Osteocyte (in vitro differentiated cells): ENCODE results near the gene GMCL1. TPM values are rescaled to one million over a fixed set of nuclear protein-coding genes. Genes with fewer than 3 reads are reported as not detected.

ENCODE experiments used
- DNase-seq: peaks from one replicate; pipeline ENCODE4 v3.0.0; 2021; ENCODE audit warnings: mixed read lengths; ENCODE audit not compliant: unreplicated experiment; ENCODE audit errors: extremely low spot score
- H3K27ac Mint-ChIP-seq: one replicate; pipeline ENCODE4 v1.8.0; 2021; ENCODE audit warnings: mild to moderate bottlenecking, mixed read lengths; ENCODE audit not compliant: unreplicated experiment
- H3K27me3 Mint-ChIP-seq: one replicate; pipeline ENCODE4 v1.8.0; 2021; ENCODE audit warnings: mixed read lengths; ENCODE audit not compliant: unreplicated experiment
- H3K36me3 Mint-ChIP-seq: one replicate; pipeline ENCODE4 v1.8.0; 2021; ENCODE audit warnings: mixed read lengths; ENCODE audit not compliant: unreplicated experiment
- H3K4me1 Mint-ChIP-seq: one replicate; pipeline ENCODE4 v1.8.0; 2021; ENCODE audit warnings: mixed read lengths; ENCODE audit not compliant: unreplicated experiment
- H3K4me3 Mint-ChIP-seq: one replicate; pipeline ENCODE4 v1.8.0; 2021; ENCODE audit warnings: mild to moderate bottlenecking, moderate library complexity, mixed read lengths; ENCODE audit not compliant: unreplicated experiment
- H3K9me3 Mint-ChIP-seq: one replicate; pipeline ENCODE4 v1.8.0; 2021; ENCODE audit warnings: mixed read lengths; ENCODE audit not compliant: unreplicated experiment
- total RNA-seq: library from RNA; stranded (reverse); gene quantifications from 2 replicates; pipeline ENCODE4 v1.2.1, GENCODE V29; 2021
- TF ChIP-seq, protein P1 (sequence below): fragments of 200-600 bp; sonication (generic); IDR thresholded peaks from 2 replicates; pipeline ENCODE4 v1.5.0; 2021; ENCODE audit warnings: antibody characterized with exemption, mild to moderate bottlenecking, moderate library complexity

The GMCL1 gene
- total RNA-seq, 1 donor from 2014 or later, result 16.1 TPM

DNA sequence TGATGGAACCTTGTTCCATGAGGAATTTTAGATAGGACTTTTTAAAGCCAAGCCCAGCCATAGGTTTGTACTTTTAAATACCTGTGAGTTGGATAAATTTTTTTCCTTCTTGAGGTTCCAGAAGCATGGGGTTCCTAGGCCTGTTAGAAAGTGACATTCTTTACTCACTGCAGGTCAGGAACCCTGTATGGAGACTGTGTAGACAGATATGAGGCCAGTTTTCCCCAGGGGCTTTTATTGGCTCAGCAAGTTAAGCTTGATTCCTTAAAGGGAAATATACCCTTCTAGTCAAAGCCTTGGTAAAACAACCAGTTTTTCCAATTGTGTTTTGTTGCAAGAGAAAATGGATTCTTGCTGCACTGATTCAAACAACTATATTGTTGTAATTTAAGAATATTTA, 38.4 kb upstream of the GMCL1 start:
- H3K36me3 Mint-ChIP-seq, result peaks cover 13% of the 10 kb centered on the region
- no peaks in the 10 kb centered on the region for H3K27me3 Mint-ChIP-seq

DNA sequence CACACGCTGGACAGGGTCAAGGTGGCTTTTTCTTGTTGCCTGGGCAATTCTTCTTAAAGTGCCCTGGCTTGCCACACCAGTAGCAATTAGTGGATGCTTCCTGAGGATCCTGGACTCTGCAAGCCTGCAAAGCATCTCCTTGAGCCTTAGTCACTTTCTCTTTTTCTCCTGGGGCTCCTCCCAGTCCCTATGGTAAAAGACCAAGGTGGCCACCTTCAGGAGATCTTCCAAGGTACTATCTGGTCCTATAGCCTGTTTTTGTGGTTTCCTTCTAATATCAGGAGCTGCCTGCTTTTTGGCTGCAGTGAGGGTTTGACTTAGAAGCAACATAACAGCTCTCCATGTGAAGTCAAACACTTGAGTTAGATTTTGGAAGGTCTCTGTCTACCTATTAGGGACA, 33.3 kb upstream of the GMCL1 start:
- peaks cover 7% of the 10 kb centered on the region for H3K36me3 Mint-ChIP-seq
- H3K27me3 Mint-ChIP-seq, result no peaks in the 10 kb centered on the region
- TF ChIP-seq, protein P1, sequence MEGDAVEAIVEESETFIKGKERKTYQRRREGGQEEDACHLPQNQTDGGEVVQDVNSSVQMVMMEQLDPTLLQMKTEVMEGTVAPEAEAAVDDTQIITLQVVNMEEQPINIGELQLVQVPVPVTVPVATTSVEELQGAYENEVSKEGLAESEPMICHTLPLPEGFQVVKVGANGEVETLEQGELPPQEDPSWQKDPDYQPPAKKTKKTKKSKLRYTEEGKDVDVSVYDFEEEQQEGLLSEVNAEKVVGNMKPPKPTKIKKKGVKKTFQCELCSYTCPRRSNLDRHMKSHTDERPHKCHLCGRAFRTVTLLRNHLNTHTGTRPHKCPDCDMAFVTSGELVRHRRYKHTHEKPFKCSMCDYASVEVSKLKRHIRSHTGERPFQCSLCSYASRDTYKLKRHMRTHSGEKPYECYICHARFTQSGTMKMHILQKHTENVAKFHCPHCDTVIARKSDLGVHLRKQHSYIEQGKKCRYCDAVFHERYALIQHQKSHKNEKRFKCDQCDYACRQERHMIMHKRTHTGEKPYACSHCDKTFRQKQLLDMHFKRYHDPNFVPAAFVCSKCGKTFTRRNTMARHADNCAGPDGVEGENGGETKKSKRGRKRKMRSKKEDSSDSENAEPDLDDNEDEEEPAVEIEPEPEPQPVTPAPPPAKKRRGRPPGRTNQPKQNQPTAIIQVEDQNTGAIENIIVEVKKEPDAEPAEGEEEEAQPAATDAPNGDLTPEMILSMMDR, result no peak
- DNase-seq, result no peak
- H3K27ac Mint-ChIP-seq, result no peak overlapping the region
- H3K4me1 Mint-ChIP-seq, result peaks cover 25% of the 10 kb centered on the region
- no peaks in the 10 kb centered on the region for H3K9me3 Mint-ChIP-seq
- no peak overlapping the region for H3K4me3 Mint-ChIP-seq

More for the DNA sequence above, 38.4 kb upstream of the GMCL1 start:
- Mint-ChIP-seq H3K27ac (peak overlapping the region; percentile 90), H3K9me3 (no peaks in the 10 kb centered on the region), H3K4me1 (peaks cover 28% of the 10 kb centered on the region), H3K4me3 (no peak overlapping the region)
- no peak for DNase-seq
- TF ChIP-seq, protein P1, result no peak

DNA sequence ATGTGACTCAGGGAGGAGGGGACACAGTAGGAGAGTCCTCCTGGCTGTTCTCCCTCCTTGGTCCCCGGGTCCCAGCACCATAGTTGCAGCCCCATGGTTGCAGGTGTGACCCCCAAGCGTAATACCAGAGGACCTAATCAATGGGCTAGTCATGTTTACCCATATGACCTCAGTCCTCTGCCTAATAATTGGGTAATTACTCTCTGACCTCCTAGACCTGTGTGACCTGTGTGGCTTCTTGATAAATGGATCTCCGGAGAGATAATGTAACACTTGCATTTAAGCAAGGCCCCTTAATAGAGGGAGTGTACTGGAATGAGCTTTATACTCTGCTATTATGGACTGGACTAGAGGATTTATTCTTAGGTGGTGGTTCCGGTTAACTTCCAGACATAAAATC, 32.2 kb upstream of the GMCL1 start:
- no peak for DNase-seq
- H3K4me3 Mint-ChIP-seq, result no peak overlapping the region
- H3K27me3 Mint-ChIP-seq, result no peaks in the 10 kb centered on the region
- TF ChIP-seq, protein P1, result no peak
- H3K9me3 Mint-ChIP-seq, result no peaks in the 10 kb centered on the region
- H3K4me1 Mint-ChIP-seq, result peaks cover 21% of the 10 kb centered on the region
- peaks cover 11% of the 10 kb centered on the region for H3K36me3 Mint-ChIP-seq
- H3K27ac Mint-ChIP-seq, result no peak overlapping the region

DNA sequence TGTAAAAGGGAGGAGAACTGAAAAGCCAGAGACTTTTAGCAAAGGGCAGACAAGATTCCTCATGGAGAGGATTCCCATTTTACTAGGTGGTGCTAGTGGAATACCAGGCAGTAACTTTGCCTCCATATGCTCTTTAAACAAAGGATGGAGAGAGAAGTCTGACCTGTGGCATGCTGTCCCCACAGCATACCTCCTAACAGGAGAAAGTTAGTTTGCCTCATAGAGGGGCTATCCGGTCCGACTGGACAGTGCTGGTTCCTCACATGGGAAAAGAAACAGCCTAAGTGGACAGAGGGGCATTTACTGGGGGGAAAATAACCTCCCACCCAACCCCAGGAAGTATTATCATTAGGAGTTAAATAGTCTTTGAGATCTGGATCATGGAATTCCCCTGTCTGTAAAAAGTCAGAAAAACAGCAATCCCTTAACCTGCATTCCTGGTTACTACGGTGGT, 31.6 kb upstream of the GMCL1 start:
- TF ChIP-seq, protein P1, result no peak
- H3K4me3 Mint-ChIP-seq, result no peak overlapping the region
- H3K27ac Mint-ChIP-seq, result peak overlapping the region; percentile 40
- DNase-seq, result peak; percentile 36
- H3K27me3 Mint-ChIP-seq, result no peaks in the 10 kb centered on the region
- H3K4me1 Mint-ChIP-seq, result peaks cover 21% of the 10 kb centered on the region
- peaks cover 11% of the 10 kb centered on the region for H3K36me3 Mint-ChIP-seq
- no peaks in the 10 kb centered on the region for H3K9me3 Mint-ChIP-seq

DNA sequence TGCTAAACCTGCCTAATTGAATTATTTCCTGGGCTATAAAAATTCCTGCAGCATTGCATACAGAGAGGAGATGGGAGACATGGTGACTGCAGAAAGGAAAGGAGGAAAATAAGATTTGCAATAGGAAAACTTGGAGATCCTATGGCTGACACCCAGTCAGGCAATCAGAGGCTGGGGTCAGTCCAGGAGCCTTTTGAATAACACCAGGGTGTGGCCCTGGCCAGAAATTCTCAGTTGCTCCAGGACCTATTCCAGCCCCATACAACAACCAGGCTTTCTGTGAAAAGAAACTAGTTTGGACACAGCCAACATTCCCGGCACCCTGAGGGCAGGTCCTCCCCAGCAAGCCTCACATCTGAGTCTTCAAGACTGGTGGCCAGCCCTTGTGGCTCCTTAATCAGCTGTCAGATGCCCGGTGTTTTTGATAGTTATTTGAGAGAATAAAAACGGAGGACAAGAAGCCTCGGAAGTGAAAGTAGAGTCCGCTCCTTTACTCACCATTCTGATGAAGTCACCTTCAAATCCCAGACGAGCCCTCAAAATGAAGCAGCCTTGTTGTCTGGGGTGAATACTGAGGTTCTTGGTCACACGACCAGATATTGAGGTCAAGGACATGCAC, 31.1 kb upstream of the GMCL1 start:
- peaks cover 21% of the 10 kb centered on the region for H3K4me1 Mint-ChIP-seq
- H3K36me3 Mint-ChIP-seq, result peaks cover 13% of the 10 kb centered on the region
- H3K4me3 Mint-ChIP-seq, result peak overlapping the region; percentile 33
- no peaks in the 10 kb centered on the region for H3K27me3 Mint-ChIP-seq
- TF ChIP-seq, protein P1, result no peak
- DNase-seq, result peak; percentile 64
- peak overlapping the region; percentile 58 for H3K27ac Mint-ChIP-seq
- no peaks in the 10 kb centered on the region for H3K9me3 Mint-ChIP-seq
